Liver (tissue), 3 donors: ENCODE measurements around the gene EPB41L3.

ENCODE experiments used
- RXRA ChIP-seq, 2 donors: IDR thresholded peaks; 2 replicates each; pipeline ENCODE4 v1.6.1; 2017 to 2018; ENCODE audit warnings: antibody characterized with exemption in 2 of 2, mild to moderate bottlenecking in 1 of 2
- SP1 ChIP-seq: IDR thresholded peaks from 2 replicates; pipeline ENCODE4 v1.6.1; 2018; ENCODE audit warnings: antibody characterized with exemption, mild to moderate bottlenecking
- TAF1 ChIP-seq: conservative IDR thresholded peaks from 2 replicates; pipeline ENCODE4 v1.6.1; 2016; ENCODE audit warnings: antibody characterized with exemption, mild to moderate bottlenecking
- TF ChIP-seq, protein P1 (sequence below): fragments of 150-350 bp; IDR thresholded peaks from 2 replicates; pipeline ENCODE4 v1.5.1; 2017; ENCODE audit warnings: improper control_type of control experiment, low read depth, low read length; ENCODE audit not compliant: missing input control
- donor health status: healthy.
- donor health status: healthy.

DNA sequence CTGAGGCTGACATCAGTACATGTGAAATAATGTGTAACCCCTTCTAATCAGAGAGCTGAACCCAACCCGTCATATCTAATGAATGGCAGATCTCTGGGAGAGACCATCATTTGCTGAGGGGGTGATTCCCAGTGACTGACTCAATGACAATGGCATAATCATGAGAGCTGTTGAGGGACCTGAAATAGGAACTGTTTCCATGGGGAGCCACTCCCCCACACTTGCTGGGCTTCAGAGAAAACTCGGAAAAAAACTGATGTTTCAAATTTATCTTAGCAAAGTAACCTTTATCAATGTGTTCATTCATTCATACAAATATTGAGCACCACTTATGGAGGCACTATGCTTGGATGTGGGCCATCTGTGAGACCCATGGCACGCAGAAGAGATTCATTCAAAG is 154.9 kb downstream of the EPB41L3 start:
- TF ChIP-seq, protein P1, sequence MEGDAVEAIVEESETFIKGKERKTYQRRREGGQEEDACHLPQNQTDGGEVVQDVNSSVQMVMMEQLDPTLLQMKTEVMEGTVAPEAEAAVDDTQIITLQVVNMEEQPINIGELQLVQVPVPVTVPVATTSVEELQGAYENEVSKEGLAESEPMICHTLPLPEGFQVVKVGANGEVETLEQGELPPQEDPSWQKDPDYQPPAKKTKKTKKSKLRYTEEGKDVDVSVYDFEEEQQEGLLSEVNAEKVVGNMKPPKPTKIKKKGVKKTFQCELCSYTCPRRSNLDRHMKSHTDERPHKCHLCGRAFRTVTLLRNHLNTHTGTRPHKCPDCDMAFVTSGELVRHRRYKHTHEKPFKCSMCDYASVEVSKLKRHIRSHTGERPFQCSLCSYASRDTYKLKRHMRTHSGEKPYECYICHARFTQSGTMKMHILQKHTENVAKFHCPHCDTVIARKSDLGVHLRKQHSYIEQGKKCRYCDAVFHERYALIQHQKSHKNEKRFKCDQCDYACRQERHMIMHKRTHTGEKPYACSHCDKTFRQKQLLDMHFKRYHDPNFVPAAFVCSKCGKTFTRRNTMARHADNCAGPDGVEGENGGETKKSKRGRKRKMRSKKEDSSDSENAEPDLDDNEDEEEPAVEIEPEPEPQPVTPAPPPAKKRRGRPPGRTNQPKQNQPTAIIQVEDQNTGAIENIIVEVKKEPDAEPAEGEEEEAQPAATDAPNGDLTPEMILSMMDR: no peak
- no peak for TF ChIP-seq SP1
- no peak for TF ChIP-seq RXRA (IDR thresholded peaks at IDR 0.05)
- TF ChIP-seq TAF1: no peak
